Fibroblast of the aortic adventitia (primary cell): ENCODE results near the gene SIM1. TPM values are rescaled to one million over a fixed set of nuclear protein-coding genes. Genes with fewer than 3 reads are reported as not detected.

Experiments
- DNase-seq: peaks from one replicate; pipeline ENCODE4 v3.0.0-alpha.2; 2010; ENCODE audit warnings: low read depth
- H3K4me3 ChIP-seq: 2 replicates; pipeline ENCODE4 v1.5.1; 2011; ENCODE audit warnings: low read depth, mild to moderate bottlenecking, control low read depth, low read length, moderate library complexity
- CTCF ChIP-seq: IDR thresholded peaks from 2 replicates; pipeline ENCODE4 v1.5.1; 2011; ENCODE audit warnings: mild to moderate bottlenecking, low read length, control low read depth, inconsistent platforms; ENCODE audit not compliant: insufficient read depth
- total RNA-seq: library from RNA; depleted of rRNA; stranded (reverse); fragments of >200 nt; gene quantifications from 2 replicates; pipeline ENCODE4 v1.2.3, GENCODE V29; 2012; ENCODE audit warnings: low replicate concordance

SIM1 gene
- total RNA-seq, 1 donor: under 0.01 TPM

- TF ChIP-seq CTCF: no peak
- H3K4me3 ChIP-seq: no peak overlapping the region
- DNase-seq: no peak
These were observed 3.3 kb downstream of the SIM1 start for GRCh38 chr6:100461278-100461916.

DNA sequence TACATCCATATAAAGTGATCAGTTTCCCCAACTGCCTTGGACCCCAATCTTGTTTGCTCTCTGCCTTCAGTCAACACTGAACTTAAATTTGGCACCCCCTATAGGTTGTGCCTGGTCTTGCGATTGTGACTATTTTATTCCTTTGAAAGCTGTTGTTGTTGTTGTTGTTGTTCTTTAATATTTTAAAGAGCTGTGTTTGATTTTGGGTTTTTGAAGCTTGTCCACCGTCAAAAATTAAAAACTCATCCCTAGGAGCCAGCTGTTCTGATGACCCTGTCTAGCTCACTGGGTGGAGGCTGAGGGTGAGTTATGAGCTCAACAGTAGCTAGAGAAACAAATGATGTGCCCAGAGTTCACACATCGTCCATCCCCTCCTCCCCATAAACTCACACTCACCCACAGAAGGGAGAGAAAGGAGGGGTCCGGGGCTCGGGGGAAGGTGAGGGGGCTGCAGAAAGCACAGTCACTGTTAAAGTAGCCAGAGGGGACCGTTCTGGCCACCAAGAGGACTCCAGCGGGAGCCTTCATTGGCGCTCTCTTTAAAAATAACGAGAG lies 4.0 kb downstream of the SIM1 start:
- H3K4me3 ChIP-seq: no peak overlapping the region
- DNase-seq: no peak
- TF ChIP-seq CTCF: peak; percentile 37

GRCh38 chr6:100459592-100460184 lies 5.0 kb downstream of the SIM1 start:
- no peak overlapping the region for H3K4me3 ChIP-seq
- TF ChIP-seq CTCF: no peak
- no peak for DNase-seq

DNA sequence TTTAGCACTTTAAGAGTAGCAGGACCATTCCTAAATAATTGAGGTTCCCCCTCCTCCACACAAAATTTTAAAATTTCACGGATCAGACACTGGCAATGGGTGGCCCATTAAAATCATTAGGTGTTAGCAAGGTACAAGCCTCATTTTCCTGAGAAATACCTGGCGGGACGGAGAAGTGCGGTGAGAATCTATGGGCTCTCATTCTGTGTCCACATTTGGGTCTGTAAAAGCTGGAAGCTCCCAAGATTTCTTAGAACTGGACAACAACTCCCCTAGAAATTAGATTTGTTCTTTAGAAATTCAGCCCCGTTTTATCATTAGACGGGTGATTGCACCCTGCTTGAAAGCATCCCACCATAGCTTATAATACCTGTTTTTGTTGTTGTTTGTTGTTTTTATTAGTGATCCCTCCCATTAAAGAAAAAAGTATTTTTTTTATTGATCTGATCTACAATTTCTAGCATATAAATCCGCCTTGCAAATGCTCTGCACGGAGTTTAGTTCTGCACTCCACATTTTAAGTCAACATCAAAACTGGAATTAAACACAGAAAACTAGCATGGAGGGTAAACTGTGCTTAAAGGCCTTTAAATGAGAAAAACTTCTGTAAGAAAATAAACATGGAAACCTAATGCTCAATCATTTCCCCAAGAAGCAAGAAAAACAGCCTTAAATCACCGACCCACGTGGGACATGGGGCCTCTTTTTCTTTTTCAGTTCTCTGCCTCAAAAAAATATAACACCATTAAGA lies 5.7 kb downstream of the SIM1 start:
- no peak for TF ChIP-seq CTCF
- DNase-seq: no peak
- H3K4me3 ChIP-seq: no peak overlapping the region

GRCh38 chr6:100457311-100457990 lies 7.3 kb downstream of the SIM1 start:
- DNase-seq: no peak
- no peak for TF ChIP-seq CTCF
- H3K4me3 ChIP-seq: no peak overlapping the region

GRCh38 chr6:100456908-100457235 lies 7.8 kb downstream of the SIM1 start:
- no peak for DNase-seq
- H3K4me3 ChIP-seq: no peak overlapping the region
- no peak for TF ChIP-seq CTCF
